ENCODE measurements around the gene MAEA.
A peak's percentile ranks its signal among the peaks of the same experiment; 100 is the strongest.

MAEA gene

GRCh38 chr4:1289207-1290164, at the start of gene MAEA:
TSS of gene MAEA (plus strand) at chr4:1289891. CDS start at chr4:1289914, 23 bp downstream.
- DNase-seq (ENCODE audit: low read depth): peak; percentile 94

- DNase-seq (ENCODE audit: low read depth): no peak
These were observed 49.8 kb upstream of the MAEA start for GRCh38 chr4:1239950-1240307.

GRCh38 chr4:1240721-1241465, 48.8 kb upstream of the MAEA start:
- no peak for DNase-seq (ENCODE audit: low read depth)

- DNase-seq (ENCODE audit: low read depth): no peak
These were observed 48.2 kb upstream of the MAEA start for GRCh38 chr4:1241466-1241935.

GRCh38 chr4:1241936-1242505, 47.7 kb upstream of the MAEA start:
- no peak for DNase-seq (ENCODE audit: low read depth)

- DNase-seq (ENCODE audit: low read depth): no peak
These were observed 46.9 kb upstream of the MAEA start for GRCh38 chr4:1242506-1243450.

- DNase-seq (ENCODE audit: low read depth): no peak
These were observed 46.1 kb upstream of the MAEA start for GRCh38 chr4:1243451-1244080.

GRCh38 chr4:1244081-1244977, 45.4 kb upstream of the MAEA start:
- no peak for DNase-seq (ENCODE audit: low read depth)

GRCh38 chr4:1244978-1245471, 44.7 kb upstream of the MAEA start:
- DNase-seq (ENCODE audit: low read depth): no peak

- DNase-seq (ENCODE audit: low read depth): no peak
These were observed 44.1 kb upstream of the MAEA start for GRCh38 chr4:1245481-1246051.

GRCh38 chr4:1246111-1246881, 43.4 kb upstream of the MAEA start:
- DNase-seq (ENCODE audit: low read depth): no peak

- no peak for DNase-seq (ENCODE audit: low read depth)
These were observed 42.5 kb upstream of the MAEA start for GRCh38 chr4:1246901-1247863.

- no peak for DNase-seq (ENCODE audit: low read depth)
These were observed 41.8 kb upstream of the MAEA start for GRCh38 chr4:1247864-1248244.

- peak; percentile 70 for DNase-seq (ENCODE audit: low read depth)
These were observed 41.2 kb upstream of the MAEA start, which contains the start of gene CTBP1 for GRCh38 chr4:1248245-1249147. TSS of gene CTBP1 (minus strand) at chr4:1249130. CDS start at chr4:1241331, 7,799 bp downstream.

- peak; percentile 74 for DNase-seq (ENCODE audit: low read depth)
These were observed 40.5 kb upstream of the MAEA start for GRCh38 chr4:1249148-1249730.

Measured in T-helper 22 cell (primary cell).